ENCODE results near the gene SPRED2.

SPRED2 gene

DNA sequence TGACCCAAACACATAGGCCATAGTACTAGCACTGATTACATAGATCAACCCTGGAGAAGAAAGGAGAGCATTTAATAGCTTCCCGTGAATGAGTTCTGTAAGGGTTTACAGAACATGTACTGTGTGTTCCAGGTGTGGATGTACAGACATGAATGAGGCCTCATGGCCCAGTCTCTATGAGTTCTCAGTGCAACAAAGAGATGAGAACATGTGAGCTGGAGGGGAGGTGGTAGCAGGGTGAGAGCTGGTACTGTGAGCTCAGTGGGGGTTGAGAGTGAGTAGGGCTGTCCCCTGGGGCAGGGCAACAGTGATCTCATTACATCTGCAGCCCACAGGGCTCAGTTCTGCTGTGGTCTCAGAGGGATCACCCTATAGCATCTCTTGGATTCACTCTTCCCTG is 42.6 kb upstream of the SPRED2 start:
- no peak for DNase-seq (ENCODE audit: low read depth)
- no peak overlapping the region for H3K4me3 ChIP-seq (ENCODE audit: low read length)
- TF ChIP-seq, protein P1, sequence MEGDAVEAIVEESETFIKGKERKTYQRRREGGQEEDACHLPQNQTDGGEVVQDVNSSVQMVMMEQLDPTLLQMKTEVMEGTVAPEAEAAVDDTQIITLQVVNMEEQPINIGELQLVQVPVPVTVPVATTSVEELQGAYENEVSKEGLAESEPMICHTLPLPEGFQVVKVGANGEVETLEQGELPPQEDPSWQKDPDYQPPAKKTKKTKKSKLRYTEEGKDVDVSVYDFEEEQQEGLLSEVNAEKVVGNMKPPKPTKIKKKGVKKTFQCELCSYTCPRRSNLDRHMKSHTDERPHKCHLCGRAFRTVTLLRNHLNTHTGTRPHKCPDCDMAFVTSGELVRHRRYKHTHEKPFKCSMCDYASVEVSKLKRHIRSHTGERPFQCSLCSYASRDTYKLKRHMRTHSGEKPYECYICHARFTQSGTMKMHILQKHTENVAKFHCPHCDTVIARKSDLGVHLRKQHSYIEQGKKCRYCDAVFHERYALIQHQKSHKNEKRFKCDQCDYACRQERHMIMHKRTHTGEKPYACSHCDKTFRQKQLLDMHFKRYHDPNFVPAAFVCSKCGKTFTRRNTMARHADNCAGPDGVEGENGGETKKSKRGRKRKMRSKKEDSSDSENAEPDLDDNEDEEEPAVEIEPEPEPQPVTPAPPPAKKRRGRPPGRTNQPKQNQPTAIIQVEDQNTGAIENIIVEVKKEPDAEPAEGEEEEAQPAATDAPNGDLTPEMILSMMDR (conservative IDR thresholded peaks at IDR 0.05; ENCODE audit: low read depth, low read length) = no peak

DNA sequence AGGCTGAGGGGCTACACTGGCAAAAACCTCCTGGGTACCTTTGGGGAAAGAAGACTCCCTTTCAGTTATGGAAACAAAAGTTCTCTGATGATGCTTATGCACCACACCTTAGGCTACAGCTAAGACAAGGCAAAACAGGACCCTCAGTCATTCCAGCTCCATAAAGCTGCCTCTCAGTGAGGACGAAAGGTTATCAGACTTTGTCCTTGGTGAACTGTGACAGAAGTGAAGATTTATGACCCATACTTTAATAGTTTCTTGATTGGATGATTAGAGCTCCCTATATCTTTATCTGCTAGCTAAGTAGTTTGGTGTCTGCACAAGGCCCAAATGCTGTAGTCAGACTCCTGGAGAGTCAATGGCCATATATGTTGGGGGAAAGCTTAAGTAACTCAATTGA is 40.6 kb upstream of the SPRED2 start:
- no peak for DNase-seq (ENCODE audit: low read depth)
- TF ChIP-seq, protein P1 (conservative IDR thresholded peaks at IDR 0.05; ENCODE audit: low read depth, low read length) = no peak
- H3K4me3 ChIP-seq (ENCODE audit: low read length) = no peak overlapping the region

DNA sequence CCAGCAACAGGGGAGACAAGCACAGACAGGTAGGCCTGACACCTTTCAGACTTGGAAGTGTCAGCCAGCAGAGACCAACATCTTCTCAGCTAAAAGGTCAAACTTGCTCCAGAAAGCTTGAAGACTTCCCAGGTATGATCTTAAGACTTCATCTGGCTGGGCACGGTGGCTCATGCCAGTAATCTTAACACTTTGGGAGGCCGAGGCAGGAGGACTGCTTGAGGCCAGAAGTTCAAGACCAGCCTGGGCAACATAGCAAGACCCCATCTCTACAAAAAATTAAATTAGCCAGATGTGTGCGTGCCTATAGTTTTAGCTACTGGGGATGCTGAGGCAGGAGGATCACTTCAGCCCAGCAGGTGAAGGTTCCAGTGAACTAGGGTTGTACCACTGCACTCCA is 39.0 kb upstream of the SPRED2 start:
- DNase-seq (ENCODE audit: low read depth) = no peak
- H3K4me3 ChIP-seq (ENCODE audit: low read length) = no peak overlapping the region
- TF ChIP-seq, protein P1 (conservative IDR thresholded peaks at IDR 0.05; ENCODE audit: low read depth, low read length) = no peak

DNA sequence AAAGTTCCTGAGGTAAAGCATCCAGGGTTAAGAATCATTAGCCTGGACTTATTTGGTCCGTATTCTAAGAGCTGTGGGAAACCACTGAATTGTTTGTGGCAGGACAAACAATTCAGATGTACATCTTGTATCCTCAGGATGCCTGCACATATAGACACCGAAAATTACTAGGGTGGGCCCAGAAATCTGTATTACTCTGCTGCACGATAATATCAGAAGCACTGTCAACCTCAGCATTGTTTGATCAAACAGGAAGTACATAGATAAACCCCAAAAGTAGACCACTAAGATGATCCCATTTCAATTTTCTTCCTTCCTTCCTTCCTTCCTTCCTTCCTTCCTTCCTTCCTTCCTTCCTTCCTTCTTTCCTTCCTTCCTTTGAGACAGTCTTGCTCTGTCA is 34.2 kb upstream of the SPRED2 start:
- no peak for DNase-seq (ENCODE audit: low read depth)
- H3K4me3 ChIP-seq (ENCODE audit: low read length) = no peak overlapping the region
- TF ChIP-seq, protein P1 (conservative IDR thresholded peaks at IDR 0.05; ENCODE audit: low read depth, low read length) = no peak

DNA sequence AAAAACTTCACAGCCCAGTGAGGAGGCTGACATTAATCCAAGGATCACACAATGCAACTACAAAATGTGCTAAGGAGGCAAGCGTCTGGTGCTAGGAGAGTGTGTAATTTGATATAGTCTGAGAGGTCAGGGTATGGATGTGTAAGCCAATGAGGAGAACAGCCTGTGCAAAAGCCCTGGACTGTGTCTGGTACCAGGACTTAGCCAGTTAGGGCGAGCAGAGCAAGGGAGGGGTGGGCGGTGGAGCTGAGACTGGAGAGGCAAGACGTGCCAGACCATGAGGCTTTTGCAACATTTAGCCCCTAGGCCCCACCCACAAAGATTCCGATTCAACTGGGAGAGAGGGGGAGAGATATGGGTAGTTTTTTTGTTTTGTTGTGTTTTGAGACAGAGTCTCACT is 33.5 kb upstream of the SPRED2 start:
- H3K4me3 ChIP-seq (ENCODE audit: low read length) = no peak overlapping the region
- TF ChIP-seq, protein P1 (conservative IDR thresholded peaks at IDR 0.05; ENCODE audit: low read depth, low read length) = no peak
- peak; percentile 16 for DNase-seq (ENCODE audit: low read depth)

DNA sequence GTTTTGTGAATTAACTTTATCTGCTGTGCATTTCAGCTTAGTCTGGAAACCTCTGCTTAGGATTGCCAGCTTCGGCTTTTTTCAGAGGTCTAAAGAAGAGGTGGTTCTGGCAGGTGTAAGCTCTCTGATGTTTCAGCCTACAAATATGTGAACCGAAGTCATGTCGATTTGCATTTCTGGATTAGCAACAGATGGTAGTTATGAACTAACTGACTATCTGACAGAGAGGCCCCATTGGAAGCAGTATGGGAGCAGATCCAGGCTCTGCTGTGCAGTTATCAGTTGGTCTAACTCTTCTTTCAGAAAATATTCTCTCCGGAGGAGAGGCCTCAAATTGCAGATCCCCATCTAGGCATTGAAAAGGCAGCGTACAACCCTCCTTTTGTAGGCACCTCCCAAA is 32.7 kb upstream of the SPRED2 start:
- H3K4me3 ChIP-seq (ENCODE audit: low read length) = no peak overlapping the region
- DNase-seq (ENCODE audit: low read depth) = peak; percentile 11
- TF ChIP-seq, protein P1 (conservative IDR thresholded peaks at IDR 0.05; ENCODE audit: low read depth, low read length) = no peak

DNA sequence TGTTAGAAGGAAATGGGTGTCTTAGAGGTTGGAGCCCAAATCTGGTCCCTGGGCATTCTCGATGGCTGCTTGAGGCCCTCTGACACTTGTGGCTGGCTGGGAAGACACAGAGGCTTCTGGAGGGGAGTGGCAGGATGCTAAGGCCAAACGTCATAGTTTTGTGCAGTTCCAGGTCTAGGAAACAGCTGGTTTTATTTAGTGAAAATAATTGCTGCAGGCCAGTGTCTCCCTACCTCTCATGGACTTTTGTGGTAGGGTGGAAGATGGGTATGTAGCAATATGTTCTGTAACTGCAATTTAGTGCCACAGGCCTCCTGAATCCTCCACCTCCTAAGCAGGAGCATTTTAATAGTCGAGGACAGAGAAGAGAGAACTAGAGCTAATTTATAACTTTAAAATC is 32.2 kb upstream of the SPRED2 start:
- TF ChIP-seq, protein P1 (conservative IDR thresholded peaks at IDR 0.05; ENCODE audit: low read depth, low read length) = no peak
- H3K4me3 ChIP-seq (ENCODE audit: low read length) = no peak overlapping the region
- no peak for DNase-seq (ENCODE audit: low read depth)

All from retinal pigment epithelial cell (primary cell).